Tibial nerve (tissue), 4 donors: ENCODE results near the gene ARIH2. TPM values are rescaled to one million over a fixed set of nuclear protein-coding genes. Genes with fewer than 3 reads are reported as not detected.

Source experiments
- DNase-seq, 2 donors: peaks; one replicate each; pipeline ENCODE4 v3.0.0-alpha.2; 2019; ENCODE audit warnings: low spot score in 2 of 2
- H3K27ac ChIP-seq, 4 donors: fragments of 200-600 bp; sonication (generic) in 3 of 4; one replicate each; pipeline ENCODE4 v1.5.1; 2017 to 2019; ENCODE audit warnings: mild to moderate bottlenecking in 1 of 4
- H3K27me3 ChIP-seq, 2 donors: fragments of 200-600 bp; sonication (generic) in 1 of 2; one replicate each; pipeline versions ENCODE4 v1.5.1 to v1.6.0; 2017 to 2019
- H3K36me3 ChIP-seq, 3 donors: fragments of 200-600 bp; sonication (generic); one replicate each; pipeline ENCODE4 v1.5.1; 2018 to 2019
- H3K4me1 ChIP-seq, 4 donors: fragments of 200-600 bp; sonication (generic) in 3 of 4; one replicate each; pipeline ENCODE4 v1.5.1; 2017 to 2019
- H3K4me3 ChIP-seq, 4 donors: fragments of 200-600 bp; sonication (generic) in 3 of 4; one replicate each; pipeline ENCODE4 v1.5.1; 2017 to 2019; ENCODE audit warnings: mild to moderate bottlenecking in 1 of 4, moderate library complexity in 1 of 4
- H3K9me3 ChIP-seq, 4 donors: fragments of 200-600 bp; sonication (generic) in 3 of 4; one replicate each; pipeline ENCODE4 v1.5.1; 2017 to 2019
- EP300 ChIP-seq, 2 donors: sonication (generic); formaldehyde crosslinking; IDR thresholded peaks; one replicate each; pipeline ENCODE4 v1.6.1; 2017; ENCODE audit warnings: antibody characterized with exemption in 2 of 2, mild to moderate bottlenecking in 1 of 2
- POLR2A ChIP-seq, 2 donors: fragments of 450-650 bp; IDR thresholded peaks; one replicate each; pipeline ENCODE4 v1.6.1; 2017; ENCODE audit warnings: antibody characterized with exemption in 2 of 2, mild to moderate bottlenecking in 2 of 2, moderate library complexity in 2 of 2
- WGBS, 2 donors: methylation state at CpG; one replicate each; pipeline ENCODE4 v1.1.5; 2018; 5-methylcytosine and 5-hydroxymethylcytosine counted together
- total RNA-seq, 4 donors: library from RNA; depleted of rRNA; stranded (reverse); fragments of >200 nt; gene quantifications; one replicate each; pipeline ENCODE4 v1.1.0, GENCODE V29; 2016
- TF ChIP-seq, protein P1 (sequence below), 5 experiments: fragments of 200-600 bp in 3 of 5; fragments of 450-650 bp in 2 of 5; sonication (generic) in 3 of 5; IDR thresholded peaks; one replicate each; pipeline ENCODE4 v1.5.1; 2016 to 2019; ENCODE audit warnings: antibody characterized with exemption in 5 of 5, mild to moderate bottlenecking in 3 of 5, moderate library complexity in 2 of 5

ARIH2 gene
- total RNA-seq, 4 donors from 2014 or later, result 68.8 to 115 (median 94.4) TPM

DNA sequence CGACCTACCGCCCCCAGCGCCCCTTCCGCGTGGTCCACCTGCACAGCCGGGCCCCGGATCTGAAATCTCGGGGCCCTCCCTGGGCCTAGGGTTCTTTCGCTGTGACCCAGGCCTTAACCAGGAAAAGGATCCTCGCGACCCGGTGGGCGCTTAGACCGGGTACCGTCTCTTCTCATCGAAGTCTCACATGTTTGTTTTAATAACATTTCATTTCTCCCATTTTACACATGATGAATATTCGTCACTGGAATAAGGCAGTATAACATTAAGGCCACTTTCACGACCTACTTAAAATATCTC, 100.0 kb downstream of the ARIH2 start:
- peaks cover 0 to 47% (median 34%) of the 10 kb centered on the region in 4 donors for H3K4me1 ChIP-seq
- H3K27me3 ChIP-seq, result no peaks in the 10 kb centered on the region
- peaks cover 0 to 40% (median 7%) of the 10 kb centered on the region in 3 donors for H3K36me3 ChIP-seq
- peak overlapping the region; percentile 32 to 89 (median 86) for H3K27ac ChIP-seq
- no peak for TF ChIP-seq EP300 (IDR thresholded peaks at IDR 0.05)
- TF ChIP-seq, protein P1, sequence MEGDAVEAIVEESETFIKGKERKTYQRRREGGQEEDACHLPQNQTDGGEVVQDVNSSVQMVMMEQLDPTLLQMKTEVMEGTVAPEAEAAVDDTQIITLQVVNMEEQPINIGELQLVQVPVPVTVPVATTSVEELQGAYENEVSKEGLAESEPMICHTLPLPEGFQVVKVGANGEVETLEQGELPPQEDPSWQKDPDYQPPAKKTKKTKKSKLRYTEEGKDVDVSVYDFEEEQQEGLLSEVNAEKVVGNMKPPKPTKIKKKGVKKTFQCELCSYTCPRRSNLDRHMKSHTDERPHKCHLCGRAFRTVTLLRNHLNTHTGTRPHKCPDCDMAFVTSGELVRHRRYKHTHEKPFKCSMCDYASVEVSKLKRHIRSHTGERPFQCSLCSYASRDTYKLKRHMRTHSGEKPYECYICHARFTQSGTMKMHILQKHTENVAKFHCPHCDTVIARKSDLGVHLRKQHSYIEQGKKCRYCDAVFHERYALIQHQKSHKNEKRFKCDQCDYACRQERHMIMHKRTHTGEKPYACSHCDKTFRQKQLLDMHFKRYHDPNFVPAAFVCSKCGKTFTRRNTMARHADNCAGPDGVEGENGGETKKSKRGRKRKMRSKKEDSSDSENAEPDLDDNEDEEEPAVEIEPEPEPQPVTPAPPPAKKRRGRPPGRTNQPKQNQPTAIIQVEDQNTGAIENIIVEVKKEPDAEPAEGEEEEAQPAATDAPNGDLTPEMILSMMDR (IDR thresholded peaks at IDR 0.05), result no peak
- TF ChIP-seq POLR2A (IDR thresholded peaks at IDR 0.05), result no peak
- H3K9me3 ChIP-seq, result no peaks in the 10 kb centered on the region
- no peak for DNase-seq
- peak overlapping the region; percentile 69 to 96 (median 70) for H3K4me3 ChIP-seq
- WGBS, 2 donors, result 2% methylated on average over 18 of the region's 18 CpGs

DNA sequence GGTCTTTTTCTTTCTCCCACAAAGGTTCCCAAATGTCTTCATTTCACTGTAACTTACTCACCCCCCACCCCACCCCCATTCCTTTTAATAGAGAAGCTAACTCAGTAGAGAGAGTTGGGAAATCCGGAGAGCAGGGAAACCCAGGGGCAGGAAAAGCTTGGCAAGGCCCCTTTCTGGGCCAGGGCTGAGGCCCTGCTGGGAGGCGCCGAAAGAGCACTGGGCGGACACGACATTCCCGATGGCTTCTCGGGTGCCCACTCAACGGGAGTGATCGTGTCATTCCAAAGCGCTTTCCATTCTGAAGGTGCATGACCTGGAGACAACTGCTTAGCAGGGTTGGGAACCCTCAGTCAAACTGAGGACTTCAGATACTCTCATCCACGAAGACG, 101.3 kb downstream of the ARIH2 start:
- H3K36me3 ChIP-seq, result peaks cover 0 to 40% (median 11%) of the 10 kb centered on the region in 3 donors
- no peaks in the 10 kb centered on the region for H3K9me3 ChIP-seq
- WGBS, 2 donors, result 59 to 68% methylated on average over 12 of the region's 12 CpGs
- H3K27ac ChIP-seq, result peak overlapping the region in 3 of 4 donors; percentile 99 to 100 (median 100)
- H3K4me3 ChIP-seq, result peak overlapping the region; percentile 69 to 92 (median 89)
- no peaks in the 10 kb centered on the region for H3K27me3 ChIP-seq
- DNase-seq, result no peak
- no peak for TF ChIP-seq EP300 (IDR thresholded peaks at IDR 0.05)
- no peak for TF ChIP-seq POLR2A (IDR thresholded peaks at IDR 0.05)
- TF ChIP-seq, protein P1 (IDR thresholded peaks at IDR 0.05), result no peak
- peaks cover 0 to 54% (median 34%) of the 10 kb centered on the region in 4 donors for H3K4me1 ChIP-seq

DNA sequence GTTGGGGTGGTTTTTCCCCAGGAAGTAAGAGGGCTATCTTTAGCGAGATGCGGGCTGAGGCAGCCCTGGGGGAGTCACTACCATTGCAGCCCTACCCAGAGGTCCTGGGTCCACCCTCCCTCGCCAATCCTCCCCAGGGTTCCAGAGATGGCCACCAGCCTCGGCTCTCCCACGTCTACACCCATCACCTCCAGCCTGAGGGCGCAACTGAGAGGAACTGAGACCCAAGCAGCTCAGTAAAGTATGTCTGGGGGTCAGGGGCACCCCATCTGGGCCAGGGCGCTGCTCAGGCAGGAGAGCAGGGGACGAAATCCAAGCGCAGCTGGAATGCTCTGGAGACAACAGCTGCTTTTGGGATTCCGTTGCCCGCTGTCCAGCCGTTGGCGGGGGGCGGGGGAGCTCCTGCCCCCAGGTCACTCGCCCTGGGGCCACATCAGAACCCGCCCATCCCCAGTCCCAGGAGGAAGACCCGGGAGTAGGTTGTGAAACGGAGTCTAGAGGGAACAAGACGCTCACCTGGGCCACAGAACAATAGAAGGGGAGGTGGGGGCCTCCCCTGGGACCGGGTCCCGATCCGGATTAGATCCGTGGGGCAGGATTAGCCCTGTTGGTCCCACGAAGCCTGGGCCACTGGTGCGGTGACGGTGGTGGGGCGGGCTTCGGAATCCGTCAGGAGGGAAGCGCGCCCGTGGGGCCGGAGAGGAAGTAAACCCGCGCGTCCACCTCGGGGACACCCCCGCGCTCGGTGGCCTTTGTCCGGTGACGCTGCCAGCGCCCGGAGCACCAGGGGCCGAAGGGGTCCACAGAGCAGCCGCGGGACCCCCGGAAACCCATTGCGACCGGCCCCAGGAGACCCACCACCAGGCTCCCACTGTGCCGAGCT, 101.9 kb downstream of the ARIH2 start:
- H3K27me3 ChIP-seq, result no peaks in the 10 kb centered on the region
- TF ChIP-seq POLR2A (IDR thresholded peaks at IDR 0.05), result no peak
- TF ChIP-seq, protein P1 (IDR thresholded peaks at IDR 0.05), result no peak
- no peak for TF ChIP-seq EP300 (IDR thresholded peaks at IDR 0.05)
- no peaks in the 10 kb centered on the region for H3K9me3 ChIP-seq
- DNase-seq, result no peak
- WGBS, 2 donors, result 1 to 2% methylated on average over 38 to 40 of the region's 51 CpGs
- peak overlapping the region; percentile 69 to 92 (median 89) for H3K4me3 ChIP-seq
- peak overlapping the region; percentile 96 to 100 (median 100) for H3K27ac ChIP-seq
- peaks cover 0 to 40% (median 8%) of the 10 kb centered on the region in 3 donors for H3K36me3 ChIP-seq
- peaks cover 0 to 61% (median 34%) of the 10 kb centered on the region in 4 donors for H3K4me1 ChIP-seq

DNA sequence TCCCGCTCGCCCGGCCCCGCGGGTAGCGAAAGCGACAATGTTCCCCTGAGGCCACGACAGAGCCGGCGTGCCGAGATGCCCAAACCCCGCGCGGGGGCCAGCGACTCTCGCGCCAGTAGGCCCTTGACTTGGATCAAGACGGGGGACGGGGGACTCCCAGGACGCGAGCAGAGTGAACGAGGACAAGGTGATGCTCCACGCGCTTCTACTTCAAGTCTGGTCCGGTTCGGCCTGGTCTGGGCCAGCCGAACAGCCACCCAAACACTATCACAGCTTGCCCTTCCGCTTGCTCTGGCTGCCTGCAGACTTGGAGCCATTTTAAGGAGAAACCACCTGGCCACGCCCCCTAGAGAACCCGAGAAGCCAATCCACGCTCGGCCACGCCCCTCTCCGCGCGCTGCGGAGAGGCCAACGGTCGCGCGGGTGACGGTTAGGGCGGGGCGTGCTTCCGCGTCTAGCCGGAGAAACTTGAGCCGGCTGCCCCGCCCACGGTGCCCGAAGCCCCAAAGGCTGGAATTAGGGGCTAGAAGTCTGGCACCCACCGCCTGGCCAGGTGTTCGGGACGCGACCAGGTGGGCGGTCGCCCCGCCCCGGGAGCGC, 102.7 kb downstream of the ARIH2 start:
- H3K4me1 ChIP-seq, result peaks cover 0 to 68% (median 34%) of the 10 kb centered on the region in 4 donors
- WGBS, 2 donors, result 0% methylated on average over 23 to 48 of the region's 60 CpGs

More for the DNA sequence above, 102.7 kb downstream of the ARIH2 start:
- peak overlapping the region; percentile 69 to 92 (median 89) for H3K4me3 ChIP-seq
- TF ChIP-seq EP300 (IDR thresholded peaks at IDR 0.05) (peak; percentile 72 to 99), POLR2A (IDR thresholded peaks at IDR 0.05) (peak; percentile 95 to 99)
- TF ChIP-seq, protein P1 (IDR thresholded peaks at IDR 0.05), result no peak
- H3K27ac ChIP-seq, result peak overlapping the region; percentile 96 to 100 (median 100)
- no peaks in the 10 kb centered on the region for H3K27me3 ChIP-seq
- H3K9me3 ChIP-seq, result no peaks in the 10 kb centered on the region
- peaks cover 0 to 42% (median 8%) of the 10 kb centered on the region in 3 donors for H3K36me3 ChIP-seq
- DNase-seq, result peak; percentile 100
